Measurements from ENCODE around the gene SYNDIG1L. TPM values are rescaled to one million over a fixed set of nuclear protein-coding genes. Genes with fewer than 3 reads are reported as not detected.

Gene SYNDIG1L
- total and polyA plus RNA-seq, 9 of the 15 experiments (the other 6 are each of a cell fraction or from before 2014, with no cell fraction given): not detected

- TF ChIP-seq, protein P1, sequence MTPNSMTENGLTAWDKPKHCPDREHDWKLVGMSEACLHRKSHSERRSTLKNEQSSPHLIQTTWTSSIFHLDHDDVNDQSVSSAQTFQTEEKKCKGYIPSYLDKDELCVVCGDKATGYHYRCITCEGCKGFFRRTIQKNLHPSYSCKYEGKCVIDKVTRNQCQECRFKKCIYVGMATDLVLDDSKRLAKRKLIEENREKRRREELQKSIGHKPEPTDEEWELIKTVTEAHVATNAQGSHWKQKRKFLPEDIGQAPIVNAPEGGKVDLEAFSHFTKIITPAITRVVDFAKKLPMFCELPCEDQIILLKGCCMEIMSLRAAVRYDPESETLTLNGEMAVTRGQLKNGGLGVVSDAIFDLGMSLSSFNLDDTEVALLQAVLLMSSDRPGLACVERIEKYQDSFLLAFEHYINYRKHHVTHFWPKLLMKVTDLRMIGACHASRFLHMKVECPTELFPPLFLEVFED (CRISPR knock-in tag; conservative IDR thresholded peaks at IDR 0.05): no peak
Measured at GRCh38 chr14:74412753-74413152, 13.3 kb downstream of the SYNDIG1L start (continued).

- peaks cover 0 to 21% of the 10 kb centered on the region in 2 experiments; a peak in 3 of 5 replicates for H3K27me3 ChIP-seq (ENCODE audit: control insufficient read depth in 2 of 2, insufficient read depth in 2 of 2, low read length in 2 of 2)
- no peaks in the 10 kb centered on the region for H3K79me2 ChIP-seq (ENCODE audit: control insufficient read depth, insufficient read depth, low read length)
- no peak overlapping the region for H3K27ac ChIP-seq (ENCODE audit: extremely low read depth, low read depth, low read length)
- no peak for TF ChIP-seq BACH1 (tag; IDR thresholded peaks at IDR 0.05)
- no peak for TF ChIP-seq SFPQ (IDR thresholded peaks at IDR 0.05; ENCODE audit: low read depth, low read length)
- no peak for TF ChIP-seq TRIM25 (IDR thresholded peaks at IDR 0.05; ENCODE audit: borderline replicate concordance)
- no peak for TF ChIP-seq E2F3 (CRISPR knock-in tag; IDR thresholded peaks at IDR 0.05)
- TF ChIP-seq KLF1 (tag; IDR thresholded peaks at IDR 0.05): no peak
- TF ChIP-seq NCOA6 (IDR thresholded peaks at IDR 0.05): no peak
- no peak for TF ChIP-seq ZNF699 (CRISPR knock-in tag; IDR thresholded peaks at IDR 0.05; ENCODE audit: insufficient replicate concordance)
- DNase-seq (ENCODE audit: extremely low read depth in 1 of 4, low spot score in 3 of 4): no peak
- CTCF ChIA-PET (ENCODE audit: low intra/inter-chr PET ratio): no interaction called here
- H3K4me1 ChIP-seq (replicated peaks in 1 of 2; ENCODE audit: control insufficient read depth in 2 of 2, insufficient read depth in 2 of 2, low read length in 2 of 2): no peaks in the 10 kb centered on the region
- no peak overlapping the region for H3K4me2 ChIP-seq (ENCODE audit: insufficient read depth, low read length)
- WGBS (ENCODE audit: insufficient coverage, low coverage, missing lambda C conversion rate): 0% methylated on average over 6 of the region's 7 CpGs
- no peaks in the 10 kb centered on the region for H3K36me3 ChIP-seq (ENCODE audit: control insufficient read depth, insufficient read depth, low read length)
- POLR2A ChIA-PET: interaction anchor here (0.7 kb wide), 2 partner anchors 11 to 62 kb away, joined by 3 read pairs; no protein-coding TSS in a partner anchor
- BruUV-seq (replicated peaks): no TSS peak
- H4K20me1 ChIP-seq (replicated peaks; ENCODE audit: control insufficient read depth, insufficient read depth, low read length): no peaks in the 10 kb centered on the region; the same call in 1 of the 2 replicates
- no peak overlapping the region for H3K4me3 ChIP-seq
- no peak overlapping the region for H3K9ac ChIP-seq (ENCODE audit: insufficient read depth in 1 of 2, low read depth in 2 of 2, low read length in 2 of 2)
- H2AFZ ChIP-seq (ENCODE audit: low read depth, low read length): no peak overlapping the region
- intact Hi-C loops (cut with micrococcal nuclease): no loop called here
- in situ Hi-C loops (cut with MboI): no loop called here
- H3K9me1 ChIP-seq (ENCODE audit: control insufficient read depth, insufficient read depth, low read length): no peaks in the 10 kb centered on the region
- no peak for FAIRE-seq
- no peaks in the 10 kb centered on the region for H3K9me3 ChIP-seq (replicated peaks; ENCODE audit: control insufficient read depth, insufficient read depth, low read depth, low read length)
- no peak for ATAC-seq
Measured at GRCh38 chr14:74411671-74412070, 14.3 kb downstream of the SYNDIG1L start.

All from K562 (cell line).